GM18951 (cell line): ENCODE measurements around the gene NNMT.

Experiments
- POLR2A ChIP-seq: IDR thresholded peaks from 4 replicates; pipeline ENCODE4 v1.6.1; 2011; ENCODE audit warnings: mild to moderate bottlenecking; ENCODE audit not compliant: insufficient read length, insufficient read depth; ENCODE audit errors: extremely low read depth
- in situ Hi-C: fragments of 300-500 bp; cut with MboI; formaldehyde crosslinking; loops from one replicate; pipeline ENCODE4 v1.12.0; 2022; ENCODE audit warnings: low sequenced_read_pairs, mixed read lengths, inconsistent platforms; ENCODE audit not compliant: unreplicated experiment

Gene NNMT

DNA sequence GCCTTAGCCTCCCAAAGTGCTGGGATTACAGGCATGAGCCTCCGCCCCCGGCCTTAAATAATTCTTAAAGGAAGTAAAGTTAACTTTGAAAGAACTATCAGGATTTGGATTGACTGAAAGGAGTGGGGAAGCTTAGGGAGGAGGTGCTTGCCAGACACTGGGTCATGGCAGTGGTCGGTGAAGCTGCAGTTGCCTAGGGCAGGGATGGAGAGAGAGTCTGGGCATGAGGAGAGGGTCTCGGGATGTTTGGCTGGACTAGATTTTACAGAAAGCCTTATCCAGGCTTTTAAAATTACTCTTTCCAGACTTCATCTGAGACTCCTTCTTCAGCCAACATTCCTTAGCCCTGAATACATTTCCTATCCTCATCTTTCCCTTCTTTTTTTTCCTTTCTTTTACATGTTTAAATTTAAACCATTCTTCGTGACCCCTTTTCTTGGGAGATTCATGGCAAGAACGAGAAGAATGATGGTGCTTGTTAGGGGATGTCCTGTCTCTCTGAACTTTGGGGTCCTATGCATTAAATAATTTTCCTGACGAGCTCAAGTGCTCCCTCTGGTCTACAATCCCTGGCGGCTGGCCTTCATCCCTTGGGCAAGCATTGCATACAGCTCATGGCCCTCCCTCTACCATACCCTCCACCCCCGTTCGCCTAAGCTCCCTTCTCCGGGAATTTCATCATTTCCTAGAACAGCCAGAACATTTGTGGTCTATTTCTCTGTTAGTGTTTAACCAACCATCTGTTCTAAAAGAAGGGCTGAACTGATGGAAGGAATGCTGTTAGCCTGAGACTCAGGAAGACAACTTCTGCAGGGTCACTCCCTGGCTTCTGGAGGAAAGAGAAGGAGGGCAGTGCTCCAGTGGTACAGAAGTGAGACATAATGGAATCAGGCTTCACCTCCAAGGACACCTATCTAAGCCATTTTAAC is at the start of gene NNMT:
TSS of gene NNMT (plus strand) at position 724 of the 929 bp plus-strand sequence. CDS start at position 882, 158 bp downstream.
- in situ Hi-C loops, result no loop called here
- no peak for TF ChIP-seq POLR2A

- TF ChIP-seq POLR2A, result no peak
- in situ Hi-C loops, result no loop called here
Observed at GRCh38 chr11:114247070-114247789, 49.0 kb upstream of the NNMT start.

- in situ Hi-C loops, result loop anchor here (10.0 kb wide), 1 partner anchor 255 kb away; no protein-coding TSS in a partner anchor
- TF ChIP-seq POLR2A, result no peak
Observed at GRCh38 chr11:114250180-114250579, 46.0 kb upstream of the NNMT start.

DNA sequence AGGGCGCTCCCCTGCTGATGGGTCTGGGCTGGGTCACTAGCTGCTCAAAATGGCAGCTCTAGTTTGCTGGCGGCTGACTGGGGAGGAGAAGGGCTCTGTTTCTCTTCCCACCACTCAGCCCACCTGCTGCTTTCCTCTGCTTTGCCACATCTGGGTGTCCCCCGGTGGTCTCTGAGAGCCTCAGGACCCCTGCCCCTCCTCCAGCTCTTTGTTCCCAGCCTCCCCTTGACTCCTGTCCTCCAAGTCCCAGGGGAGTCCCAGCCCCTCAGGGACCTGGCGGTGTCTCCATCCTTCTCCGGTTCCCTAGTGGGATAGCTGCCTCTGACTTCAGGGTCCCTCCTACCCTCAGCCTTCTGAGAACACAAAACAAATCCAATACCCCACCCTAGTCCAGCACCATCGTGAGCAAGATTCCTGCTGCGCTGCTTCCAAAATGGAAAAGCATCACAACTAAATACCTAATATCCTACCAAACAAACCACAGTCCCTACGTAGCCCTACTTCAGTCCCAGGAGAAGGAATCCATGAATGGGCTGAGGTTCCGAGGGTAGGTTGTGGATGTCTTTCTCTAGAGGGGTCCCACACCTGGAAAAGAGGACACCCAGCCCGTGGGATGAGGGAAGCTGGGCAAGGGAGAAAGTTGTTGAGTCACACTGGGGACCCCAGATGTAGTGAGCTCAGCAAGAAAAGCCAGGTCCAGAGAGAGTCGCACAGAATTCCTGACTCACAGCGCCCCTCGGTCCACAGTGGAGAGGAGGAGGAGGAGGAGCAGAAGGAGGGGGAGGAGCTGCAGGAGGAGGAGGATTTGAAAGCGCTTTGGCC is 45.0 kb upstream of the NNMT start:
- in situ Hi-C loops, result loop anchor here (10.0 kb wide), 1 partner anchor 256 kb away; no protein-coding TSS in a partner anchor

DNA sequence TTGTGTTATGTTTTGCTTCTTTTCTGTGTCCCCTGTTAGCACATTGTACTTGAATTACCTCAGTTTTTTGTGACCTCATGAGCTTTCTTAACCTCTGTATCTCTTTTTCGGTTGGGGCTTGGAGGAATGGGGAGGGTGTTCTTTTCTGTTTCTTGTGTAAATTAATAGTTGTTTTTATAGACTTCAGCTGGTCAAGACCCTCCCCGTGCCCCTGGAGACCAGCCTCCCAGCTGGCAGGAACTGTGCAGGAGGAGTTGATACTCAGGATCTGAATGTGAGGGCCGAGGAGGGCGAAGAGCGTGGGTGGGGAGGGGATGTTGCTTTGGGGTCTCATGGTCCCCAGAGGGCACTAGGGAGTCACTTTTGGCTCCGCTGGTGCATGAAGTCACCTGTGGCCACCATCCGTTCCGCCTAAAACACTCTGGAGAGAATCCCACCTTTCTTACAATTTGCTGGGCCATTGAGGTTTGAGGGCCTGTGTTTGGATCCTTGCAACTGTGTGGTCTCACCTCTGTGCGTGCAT is 44.3 kb upstream of the NNMT start:
- in situ Hi-C loops, result loop anchor here (10.0 kb wide), 1 partner anchor 257 kb away; no protein-coding TSS in a partner anchor
- no peak for TF ChIP-seq POLR2A

More for the DNA sequence above, 45.0 kb upstream of the NNMT start:
- no peak for TF ChIP-seq POLR2A

DNA sequence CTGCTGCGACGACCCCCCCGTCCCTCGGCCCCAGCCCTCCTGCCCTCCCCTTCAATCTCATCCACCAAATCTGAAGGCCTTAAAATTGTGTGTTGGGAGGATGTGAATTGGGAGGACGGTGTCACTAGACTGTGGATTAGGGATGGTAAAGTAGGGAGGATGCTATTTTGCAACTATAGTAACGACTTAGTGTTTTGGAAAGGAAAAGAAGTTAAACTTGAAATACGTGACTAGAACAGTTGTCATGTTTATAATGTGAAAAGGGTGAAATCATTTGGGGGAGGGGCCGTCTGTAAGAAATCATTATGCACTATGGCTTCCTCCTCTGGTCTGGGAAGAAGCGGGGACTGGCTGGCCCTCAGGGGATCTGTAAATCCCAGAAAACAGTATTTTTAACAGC is 43.4 kb upstream of the NNMT start:
- TF ChIP-seq POLR2A, result no peak
- in situ Hi-C loops, result loop anchor here (10.0 kb wide), 1 partner anchor 258 kb away; no protein-coding TSS in a partner anchor

DNA sequence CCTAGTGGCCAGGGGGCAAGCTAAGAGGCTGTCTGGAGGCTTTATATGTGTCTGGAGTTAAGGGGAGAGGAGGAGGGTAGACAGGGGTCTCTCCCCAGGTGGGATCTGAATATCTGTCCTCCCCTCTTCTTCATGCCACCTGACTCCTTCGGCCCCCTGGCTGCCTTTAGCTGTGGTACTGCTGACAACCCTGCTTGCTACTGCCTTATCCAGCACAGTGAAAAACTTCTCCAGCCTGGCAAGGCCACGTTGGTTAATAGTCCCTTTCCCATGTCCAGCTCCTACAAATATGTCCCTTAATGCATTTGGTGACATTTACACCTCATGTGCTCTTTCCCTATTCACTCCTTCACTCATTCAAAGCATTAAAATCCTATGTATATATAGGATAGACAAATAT is 42.4 kb upstream of the NNMT start:
- TF ChIP-seq POLR2A, result no peak
- in situ Hi-C loops, result loop anchor here (10.0 kb wide), 1 partner anchor 259 kb away; no protein-coding TSS in a partner anchor

DNA sequence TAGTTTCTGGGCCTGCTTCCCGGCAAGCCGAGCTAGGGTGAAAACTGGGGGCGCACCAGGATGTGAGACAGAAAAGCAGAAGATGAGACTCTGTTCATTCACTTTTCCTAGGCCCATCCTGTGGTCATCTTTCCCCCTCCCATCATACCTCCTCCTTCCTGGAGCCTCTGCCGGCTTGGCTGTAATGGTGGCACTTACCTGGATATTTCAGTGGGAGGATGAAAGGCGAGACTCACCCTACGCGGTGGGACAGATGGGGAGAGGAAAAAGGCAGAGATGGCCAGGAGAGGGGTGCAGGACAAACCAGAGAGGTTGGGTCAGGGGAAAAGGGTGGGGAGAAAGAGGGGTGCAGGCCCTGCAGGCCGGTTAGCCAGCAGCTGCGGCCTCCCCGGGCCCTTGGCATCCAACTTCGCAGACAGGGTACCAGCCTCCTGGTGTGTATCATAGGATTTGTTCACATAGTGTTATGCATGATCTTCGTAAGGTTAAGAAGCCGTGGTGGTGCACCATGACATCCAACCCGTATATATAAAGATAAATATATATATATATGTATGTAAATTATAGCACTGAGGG is 41.5 kb upstream of the NNMT start:
- no peak for TF ChIP-seq POLR2A
- in situ Hi-C loops, result loop anchor here (10.0 kb wide), 1 partner anchor 260 kb away; no protein-coding TSS in a partner anchor

DNA sequence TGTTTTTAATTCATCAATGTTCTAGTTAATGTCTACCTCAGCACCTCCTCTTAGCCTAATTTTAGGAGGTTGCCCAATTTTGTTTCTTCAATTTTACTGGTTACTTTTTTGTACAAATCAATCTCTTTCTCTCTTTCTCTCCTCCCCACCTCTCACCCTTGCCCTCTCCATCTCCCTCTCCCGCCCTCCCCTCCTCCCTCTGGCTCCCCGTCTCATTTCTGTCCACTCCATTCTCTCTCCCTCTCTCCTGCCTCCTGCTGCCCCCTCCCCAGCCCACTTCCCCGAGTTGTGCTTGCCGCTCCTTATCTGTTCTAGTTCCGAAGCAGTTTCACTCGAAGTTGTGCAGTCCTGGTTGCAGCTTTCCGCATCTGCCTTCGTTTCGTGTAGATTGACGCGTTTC is 40.9 kb upstream of the NNMT start:
- in situ Hi-C loops, result loop anchor here (10.0 kb wide), 1 partner anchor 260 kb away; no protein-coding TSS in a partner anchor
- no peak for TF ChIP-seq POLR2A

DNA sequence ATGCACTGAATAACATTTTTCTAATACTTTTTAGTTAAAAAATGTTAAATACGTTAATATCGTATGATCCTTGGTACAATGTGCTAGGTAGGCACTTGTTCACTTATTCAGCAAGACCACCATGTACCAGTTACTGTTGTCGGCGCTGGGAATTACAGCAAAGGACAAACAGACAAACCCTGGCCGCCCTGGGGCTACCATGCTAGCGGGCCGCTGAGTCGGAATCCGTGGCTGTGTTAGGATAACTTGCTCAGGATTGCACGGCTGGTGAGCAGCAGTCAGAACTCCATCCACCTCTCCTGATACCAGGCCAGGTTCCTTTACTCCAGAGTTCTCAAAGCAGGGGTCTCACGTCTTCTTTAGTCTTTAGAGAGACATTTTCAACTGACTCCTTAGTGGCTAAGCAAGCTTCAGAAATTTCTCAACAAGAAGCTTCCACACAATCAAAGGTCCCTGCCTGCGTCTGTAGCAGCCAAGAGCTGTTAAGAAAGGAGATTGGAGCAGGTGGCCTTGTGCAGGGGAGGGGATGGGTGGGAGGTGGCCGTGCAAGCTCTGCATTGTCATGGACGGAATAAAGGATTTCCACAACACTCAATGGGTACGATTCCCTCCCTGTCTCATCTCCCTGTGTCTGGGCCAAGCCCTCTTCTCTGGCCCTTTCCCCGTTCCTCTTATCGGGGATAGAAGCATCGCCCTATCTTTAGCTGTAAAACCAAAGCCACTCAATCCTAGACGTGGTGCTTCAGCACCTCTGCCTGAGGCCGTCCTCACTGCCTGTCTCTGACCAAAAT is 39.8 kb upstream of the NNMT start:
- in situ Hi-C loops, result loop anchor here (10.0 kb wide), 1 partner anchor 262 kb away; no protein-coding TSS in a partner anchor
- no peak for TF ChIP-seq POLR2A

GRCh38 chr11:114256967-114257286 is 39.3 kb upstream of the NNMT start:
- no peak for TF ChIP-seq POLR2A
- in situ Hi-C loops, result loop anchor here (10.0 kb wide), 1 partner anchor 262 kb away; no protein-coding TSS in a partner anchor
